Occipital lobe (tissue), 2 donors: ENCODE measurements around the gene SDK2. TPM values are rescaled to one million over a fixed set of nuclear protein-coding genes. Genes with fewer than 3 reads are reported as not detected.

ENCODE experiments used
- DNase-seq: peaks from one replicate; lab custom pipeline; 2025; lab: John Stamatoyannopoulos, UW
- total RNA-seq: library from RNA; depleted of rRNA; stranded (reverse); fragments of >200 nt; gene quantifications from one replicate; pipeline ENCODE4 v1.2.3, GENCODE V29; 2014

SDK2 gene
- total RNA-seq, 1 donor from 2014 or later: 6.9 TPM

DNA sequence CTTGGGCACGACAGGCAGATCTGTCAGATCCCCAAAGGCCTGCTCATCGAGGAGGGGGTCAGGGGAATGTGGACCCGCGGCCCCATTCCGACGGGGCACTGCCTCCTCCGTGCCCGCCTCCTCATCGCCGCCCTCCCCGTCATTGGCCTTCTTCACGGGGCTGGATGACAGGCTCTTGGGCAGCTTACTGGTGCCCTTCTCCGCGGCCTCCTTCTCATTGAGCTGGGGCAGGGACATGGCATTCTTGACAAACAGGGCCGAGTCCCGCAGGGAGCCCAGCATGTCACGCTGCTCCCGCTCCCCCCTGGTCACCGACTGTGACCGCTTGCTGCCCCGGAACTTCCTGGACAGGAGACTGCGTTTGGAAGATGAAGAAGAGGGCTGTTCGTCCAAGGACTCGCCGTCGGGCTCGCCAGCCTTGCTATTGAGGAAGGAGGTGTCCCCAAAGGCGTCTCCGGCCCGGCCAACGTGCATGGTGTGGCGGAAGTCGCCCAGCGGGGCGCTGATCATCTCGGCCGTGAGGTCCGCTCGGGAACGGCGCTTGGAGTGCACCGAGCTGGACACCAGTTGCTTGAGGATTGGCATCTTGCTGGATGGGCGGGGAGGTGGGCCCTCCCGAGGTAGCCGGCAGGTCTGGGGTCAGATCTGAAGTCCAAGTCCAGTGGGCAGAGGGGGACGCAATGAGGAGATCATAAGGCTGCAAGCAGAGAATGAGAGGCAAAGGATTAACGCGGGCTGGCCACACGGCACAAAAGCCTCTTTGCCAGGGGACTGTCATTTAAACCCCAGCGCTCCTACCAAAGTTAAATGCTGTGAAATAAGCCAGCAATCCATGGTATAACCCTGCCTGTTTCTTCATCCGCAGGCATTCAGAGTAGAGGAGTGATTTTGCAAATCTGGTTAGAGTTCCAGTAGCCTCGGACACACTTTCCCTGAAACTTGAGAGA lies 358.1 kb downstream of the SDK2 start:
- DNase-seq: no peak

DNA sequence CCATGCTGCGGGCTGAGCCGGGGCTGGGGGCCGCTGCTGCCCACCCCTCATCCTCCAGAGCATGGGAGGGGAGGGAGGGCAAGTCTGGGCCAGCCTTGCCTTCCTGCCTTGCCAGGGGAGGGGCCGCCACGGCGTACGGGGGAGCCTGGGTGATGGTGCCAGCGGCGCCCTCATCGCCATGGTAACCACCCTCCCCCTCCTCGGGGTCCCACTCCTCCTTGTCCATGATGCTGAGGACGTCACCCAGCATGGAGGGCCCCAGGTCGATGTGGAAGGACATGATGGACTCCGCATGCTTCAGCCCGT lies 358.7 kb downstream of the SDK2 start:
- no peak for DNase-seq

GRCh38 chr17:73284906-73285602 lies 359.2 kb downstream of the SDK2 start:
- no peak for DNase-seq
